Cardiac fibroblast (primary cell): ENCODE measurements around the gene SYT8.
A peak's percentile ranks its signal among the peaks of the same experiment; 100 is the strongest.

Experiments
- DNase-seq, 2 donors: peaks; one replicate each; pipeline versions ENCODE4 v3.0.0 to v3.0.0-alpha.2; 2010; ENCODE audit warnings: low read depth in 2 of 2
- H3K4me3 ChIP-seq, 2 donors: replicated peaks in 1 of 2; 1 replicate in 1 of 2; 2 replicates in 1 of 2; pipeline ENCODE4 v1.5.1; 2011; ENCODE audit warnings: low read depth in 2 of 2, low read length in 2 of 2, mild to moderate bottlenecking in 2 of 2, moderate library complexity in 1 of 2
- TF ChIP-seq, protein P1 (sequence below): IDR thresholded peaks from one replicate; pipeline ENCODE4 v1.5.1; 2011; ENCODE audit warnings: low read depth, mild to moderate bottlenecking, low read length, inconsistent platforms

The SYT8 gene

DNA sequence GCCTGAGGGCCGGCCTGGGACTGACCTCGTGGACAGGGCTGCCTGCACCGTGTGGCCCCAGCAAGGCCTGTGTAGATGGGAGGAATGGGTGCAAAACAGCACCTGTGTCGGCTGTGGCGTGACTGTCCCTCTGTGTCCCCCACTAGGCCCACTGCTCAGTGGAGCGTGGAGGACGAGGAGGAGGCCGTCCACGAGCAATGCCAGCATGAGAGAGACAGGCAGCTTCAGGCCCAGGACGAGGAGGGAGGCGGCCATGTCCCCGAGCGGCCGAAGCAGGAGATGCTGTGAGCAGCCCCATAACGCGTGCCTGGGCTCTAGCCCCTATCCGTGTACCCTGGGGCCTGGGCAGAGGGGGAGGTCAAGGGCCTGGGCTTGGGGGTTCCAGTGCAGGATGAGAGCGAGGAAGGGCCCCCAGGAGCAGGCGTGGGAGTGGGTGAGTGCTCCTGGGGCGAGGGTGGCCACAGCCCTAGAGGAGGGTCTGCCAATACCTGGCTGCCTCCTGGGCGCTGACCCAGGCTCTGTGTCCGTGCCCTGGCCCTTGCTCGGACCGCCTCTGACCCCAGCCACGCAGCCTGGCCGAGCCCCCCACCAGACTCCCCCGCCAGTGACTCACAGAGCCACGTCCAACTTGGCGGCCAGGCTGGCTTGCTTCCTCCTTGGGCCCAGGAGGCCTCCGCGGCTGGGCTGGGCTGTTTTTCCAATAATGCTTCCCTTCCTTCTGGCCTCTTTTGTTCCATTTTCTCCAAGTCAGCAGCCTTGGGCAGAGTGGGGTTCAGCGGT is 45.3 kb downstream of the SYT8 start:
- no peak overlapping the region for H3K4me3 ChIP-seq
- TF ChIP-seq, protein P1, sequence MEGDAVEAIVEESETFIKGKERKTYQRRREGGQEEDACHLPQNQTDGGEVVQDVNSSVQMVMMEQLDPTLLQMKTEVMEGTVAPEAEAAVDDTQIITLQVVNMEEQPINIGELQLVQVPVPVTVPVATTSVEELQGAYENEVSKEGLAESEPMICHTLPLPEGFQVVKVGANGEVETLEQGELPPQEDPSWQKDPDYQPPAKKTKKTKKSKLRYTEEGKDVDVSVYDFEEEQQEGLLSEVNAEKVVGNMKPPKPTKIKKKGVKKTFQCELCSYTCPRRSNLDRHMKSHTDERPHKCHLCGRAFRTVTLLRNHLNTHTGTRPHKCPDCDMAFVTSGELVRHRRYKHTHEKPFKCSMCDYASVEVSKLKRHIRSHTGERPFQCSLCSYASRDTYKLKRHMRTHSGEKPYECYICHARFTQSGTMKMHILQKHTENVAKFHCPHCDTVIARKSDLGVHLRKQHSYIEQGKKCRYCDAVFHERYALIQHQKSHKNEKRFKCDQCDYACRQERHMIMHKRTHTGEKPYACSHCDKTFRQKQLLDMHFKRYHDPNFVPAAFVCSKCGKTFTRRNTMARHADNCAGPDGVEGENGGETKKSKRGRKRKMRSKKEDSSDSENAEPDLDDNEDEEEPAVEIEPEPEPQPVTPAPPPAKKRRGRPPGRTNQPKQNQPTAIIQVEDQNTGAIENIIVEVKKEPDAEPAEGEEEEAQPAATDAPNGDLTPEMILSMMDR, result no peak
- peak; percentile 67 to 79 for DNase-seq

DNA sequence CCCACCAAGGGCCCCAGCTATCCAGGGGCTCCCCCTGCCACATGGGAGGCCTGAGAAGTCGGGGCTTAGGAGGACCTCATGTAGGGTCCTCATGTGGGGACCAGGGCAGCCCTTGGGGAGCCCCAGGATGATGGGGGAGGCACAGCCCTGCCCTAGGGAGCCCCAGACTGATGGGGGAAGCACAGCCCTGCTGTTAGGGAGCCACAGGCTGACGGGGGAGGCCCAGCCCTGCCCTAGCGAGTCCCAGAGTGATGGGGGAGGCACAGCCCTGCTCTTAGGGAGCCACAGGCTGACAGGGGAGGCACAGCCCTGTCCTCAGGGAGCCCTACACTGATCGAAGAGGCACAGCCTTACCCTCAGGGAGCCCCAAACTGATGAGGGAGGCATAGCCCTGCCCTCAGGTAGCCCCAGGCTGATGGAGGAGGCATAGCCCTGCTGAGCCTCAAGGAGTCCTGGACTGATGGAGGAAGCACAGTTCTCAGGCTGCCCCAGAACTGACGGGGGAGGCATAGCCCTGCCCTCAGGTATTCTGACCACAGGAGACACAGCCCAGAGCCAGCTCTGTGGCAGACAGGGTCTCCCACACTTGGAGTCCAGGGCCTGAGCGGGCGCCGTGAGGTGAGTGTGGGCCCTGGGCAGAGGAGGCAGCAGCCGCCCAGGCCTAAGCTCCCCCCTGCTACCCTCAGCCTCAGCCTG is 46.1 kb downstream of the SYT8 start:
- DNase-seq, result peak in 1 of 2 donors; percentile 30
- TF ChIP-seq, protein P1, result no peak
- no peak overlapping the region for H3K4me3 ChIP-seq

DNA sequence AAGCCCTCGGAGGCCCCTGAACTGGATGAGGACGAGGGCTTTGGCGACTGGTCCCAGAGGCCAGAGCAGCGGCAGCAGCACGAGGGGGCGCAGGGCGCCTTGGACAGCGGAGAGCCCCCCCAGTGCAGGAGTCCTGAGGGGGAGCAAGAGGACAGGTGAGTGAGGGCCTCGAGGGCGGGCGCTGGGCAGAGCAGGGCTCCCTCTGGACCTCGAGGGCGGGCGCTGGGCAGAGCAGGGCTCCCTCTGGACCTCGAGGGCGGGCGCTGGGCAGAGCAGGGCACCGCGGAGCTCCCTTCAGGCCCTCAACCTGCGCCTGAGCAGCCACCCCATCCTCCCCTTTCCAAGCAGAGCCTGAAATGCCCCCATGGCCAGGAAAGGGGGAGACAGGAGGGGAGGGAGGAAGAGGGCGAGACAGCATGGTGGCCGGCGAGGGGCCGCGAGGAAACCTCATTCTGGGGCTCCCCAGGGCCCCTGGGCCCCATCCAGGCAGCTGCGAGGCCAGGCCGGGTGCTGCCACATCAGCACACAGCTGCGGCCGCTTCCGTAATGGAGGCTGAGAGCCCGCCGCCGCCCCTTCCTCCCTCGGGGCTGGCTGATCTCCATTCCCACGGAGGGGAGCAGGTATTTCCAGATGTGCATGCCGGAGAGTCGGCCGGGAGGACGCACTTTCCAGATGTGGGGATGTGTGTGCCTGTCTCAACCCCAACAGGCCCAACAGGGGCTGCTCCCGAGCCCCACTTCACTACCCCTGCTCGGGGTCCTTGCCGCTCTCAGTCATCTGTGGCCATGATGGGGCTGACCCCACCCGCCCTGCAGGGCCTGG is 46.9 kb downstream of the SYT8 start:
- no peak for DNase-seq
- no peak overlapping the region for H3K4me3 ChIP-seq
- TF ChIP-seq, protein P1, result no peak

DNA sequence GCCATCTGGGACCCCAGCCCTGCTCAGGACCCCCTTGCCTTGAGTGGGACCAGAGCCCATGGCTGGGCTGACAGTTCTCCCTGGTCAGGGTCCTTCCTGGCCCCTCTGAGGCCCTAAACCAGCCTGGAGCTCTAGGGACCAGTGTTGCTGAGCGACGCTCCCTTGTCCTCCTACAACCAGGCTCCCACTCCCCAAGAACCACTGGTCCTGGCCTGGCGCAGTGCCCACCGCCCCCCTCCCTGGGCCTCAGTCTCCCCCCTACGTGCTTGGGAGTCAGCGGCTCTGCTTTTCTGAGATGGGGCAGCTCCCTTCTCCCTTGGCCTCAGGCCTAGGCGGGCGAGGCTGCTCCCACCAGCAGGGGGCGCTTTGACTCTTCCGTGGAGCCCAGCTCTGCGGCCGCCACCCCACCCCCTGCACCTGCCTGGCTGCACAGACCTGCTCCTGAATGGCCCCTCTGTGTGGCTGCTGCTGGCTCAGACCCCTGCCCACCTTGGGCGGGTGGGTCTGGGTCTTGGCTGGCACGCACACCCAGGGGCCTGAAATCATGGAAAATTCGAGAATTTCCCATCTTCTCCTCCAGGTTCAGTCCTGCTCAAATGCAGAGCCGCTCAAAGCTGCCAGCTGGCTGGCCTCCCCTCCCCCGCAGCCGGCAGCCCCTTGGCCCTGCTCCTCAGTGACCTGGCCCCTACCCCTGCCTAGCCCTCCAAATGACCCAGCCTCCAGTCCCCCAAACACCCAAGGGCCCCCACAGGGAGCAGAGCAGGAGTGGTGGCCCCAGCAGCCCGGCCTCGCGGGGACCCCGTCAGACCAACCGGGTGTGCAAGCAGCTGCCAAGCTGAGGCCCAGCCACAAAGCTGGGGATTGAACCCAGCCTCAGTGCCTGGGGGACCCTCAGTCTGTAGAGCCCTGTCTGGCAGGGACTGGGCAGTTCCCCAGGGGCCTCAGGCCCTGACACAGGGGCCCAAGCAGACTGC is 47.8 kb downstream of the SYT8 start:
- TF ChIP-seq, protein P1, result peak; percentile 98
- DNase-seq, result peak; percentile 79 to 86
- no peak overlapping the region for H3K4me3 ChIP-seq

DNA sequence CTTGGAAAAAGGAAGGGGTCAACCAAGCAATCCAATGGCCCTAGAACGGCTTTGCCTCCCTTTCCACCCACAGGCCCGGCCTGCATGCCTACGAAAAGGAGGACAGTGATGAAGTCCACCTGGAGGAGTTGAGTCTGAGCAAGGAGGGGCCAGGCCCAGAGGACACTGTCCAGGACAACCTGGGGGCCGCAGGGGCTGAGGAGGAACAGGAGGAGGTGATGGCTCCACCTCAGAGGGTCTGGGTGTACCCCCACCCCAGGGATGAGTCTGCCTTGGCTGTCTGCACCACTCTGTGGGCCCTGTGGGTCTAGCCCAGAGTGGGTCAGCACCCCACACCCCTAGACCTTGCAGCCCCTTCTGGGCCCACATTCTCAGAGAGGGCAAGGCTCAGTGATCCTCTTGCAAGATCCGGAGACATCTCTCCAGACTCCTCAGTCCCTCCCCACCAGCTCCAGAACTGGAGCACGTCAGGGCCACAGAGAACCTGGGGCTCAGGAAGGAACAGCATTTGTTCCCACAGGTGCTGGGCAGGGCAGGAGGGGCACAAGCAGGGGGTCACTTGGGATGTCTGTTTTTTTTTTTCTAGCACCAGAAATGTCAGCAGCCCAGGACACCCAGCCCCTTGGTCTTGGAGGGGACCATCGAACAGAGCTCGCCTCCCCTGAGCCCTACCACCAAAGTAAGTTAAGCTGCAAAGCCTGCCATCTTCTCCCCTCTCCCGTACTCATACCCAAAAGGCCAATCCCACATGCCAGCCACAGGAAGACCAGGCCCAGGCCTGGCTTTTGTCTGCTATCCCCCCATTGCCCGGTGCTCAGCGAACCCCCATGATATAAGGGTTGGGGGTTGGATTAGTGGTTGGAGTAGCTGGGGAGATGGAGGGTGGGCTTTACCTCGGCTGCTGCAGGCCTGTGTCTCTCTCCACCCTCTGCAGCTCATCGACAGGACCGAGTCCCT is 48.8 kb downstream of the SYT8 start:
- no peak overlapping the region for H3K4me3 ChIP-seq
- no peak for DNase-seq
- TF ChIP-seq, protein P1, result no peak
